GM21825 (cell line): ENCODE results near the gene PAMR1.

Source experiments
- ATAC-seq: cut with Tn5 transposase; IDR thresholded peaks from one replicate; pipeline ENCODE4 v1.9.1; 2021; ENCODE audit warnings: mild to moderate bottlenecking, moderate library complexity; ENCODE audit not compliant: unreplicated experiment

PAMR1 gene

GRCh38 chr11:35463331-35463751 is 62.1 kb downstream of the PAMR1 start:
- ATAC-seq: no peak

GRCh38 chr11:35461917-35462538 is 63.4 kb downstream of the PAMR1 start:
- ATAC-seq: no peak

GRCh38 chr11:35459489-35459888 is 65.9 kb downstream of the PAMR1 start:
- ATAC-seq: no peak

GRCh38 chr11:35458846-35459245 is 66.6 kb downstream of the PAMR1 start:
- no peak for ATAC-seq

- no peak for ATAC-seq
These were observed 71.1 kb downstream of the PAMR1 start for GRCh38 chr11:35454362-35454761.

GRCh38 chr11:35436581-35437250 is 88.7 kb downstream of the PAMR1 start:
- no peak for ATAC-seq

- ATAC-seq: no peak
These were observed 91.8 kb downstream of the PAMR1 start for GRCh38 chr11:35433588-35433987.

GRCh38 chr11:35432464-35432863 is 93.0 kb downstream of the PAMR1 start:
- no peak for ATAC-seq

GRCh38 chr11:35427071-35427470 is 98.3 kb downstream of the PAMR1 start:
- no peak for ATAC-seq

GRCh38 chr11:35426351-35426750 is 99.1 kb downstream of the PAMR1 start:
- ATAC-seq: no peak

GRCh38 chr11:35425603-35426212 is 99.7 kb downstream of the PAMR1 start:
- no peak for ATAC-seq

GRCh38 chr11:35424157-35424940 is 101.1 kb downstream of the PAMR1 start:
- no peak for ATAC-seq

GRCh38 chr11:35420371-35420770 is 105.0 kb downstream of the PAMR1 start:
- no peak for ATAC-seq

- no peak for ATAC-seq
These were observed 105.5 kb downstream of the PAMR1 start for GRCh38 chr11:35419830-35420333.

GRCh38 chr11:35419184-35419829 is 106.1 kb downstream of the PAMR1 start, which contains the start of gene SLC1A2:
Gene SLC1A2 (minus strand): TSS chr11:35419558. CDS start chr11:35418966, 592 bp downstream.
- no peak for ATAC-seq

- ATAC-seq: no peak
These were observed 106.9 kb downstream of the PAMR1 start for GRCh38 chr11:35418282-35419183.

GRCh38 chr11:35415487-35415886 is 109.9 kb downstream of the PAMR1 start:
- ATAC-seq: no peak

- no peak for ATAC-seq
These were observed 110.6 kb downstream of the PAMR1 start for GRCh38 chr11:35414776-35415175.

GRCh38 chr11:35414311-35414710 is 111.1 kb downstream of the PAMR1 start:
- ATAC-seq: no peak

GRCh38 chr11:35413598-35413997 is 111.8 kb downstream of the PAMR1 start:
- ATAC-seq: no peak
